ENCODE results near the gene OPA1.

DNA sequence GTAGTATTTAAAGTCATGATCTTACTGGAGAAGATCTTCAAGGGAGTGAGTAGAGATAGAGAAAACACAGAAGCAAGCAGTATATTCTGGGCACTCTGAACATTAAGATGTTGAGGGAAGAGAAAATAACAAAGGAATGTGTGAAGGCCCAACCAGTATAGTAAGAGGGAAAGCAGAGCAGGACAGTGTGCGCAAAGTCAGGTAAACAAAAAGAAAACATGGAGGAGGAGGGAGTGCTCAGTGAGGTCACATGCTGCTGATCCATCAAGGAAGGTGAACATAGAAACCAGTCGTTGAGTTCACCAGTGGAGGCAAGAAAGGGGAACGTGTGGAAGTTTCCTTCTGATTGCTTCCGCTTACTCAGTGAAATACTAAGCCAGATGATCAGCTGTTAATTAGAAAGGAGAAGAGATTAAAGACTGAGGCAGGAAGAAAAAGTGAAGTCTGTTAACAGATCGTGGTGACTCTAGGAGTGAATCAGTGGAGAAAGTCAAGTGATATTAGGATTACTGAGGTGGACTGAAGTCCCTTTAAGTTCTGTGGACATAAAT, 47.2 kb downstream of the OPA1 start:
- TF ChIP-seq CTCF (IDR thresholded peaks at IDR 0.05) (no peak), POLR2A (IDR thresholded peaks at IDR 0.05) (no peak)

Measured in uterus (tissue), 2 donors.